ENCODE measurements around the gene PALLD. TPM values are rescaled to one million over a fixed set of nuclear protein-coding genes. Genes with fewer than 3 reads are reported as not detected.

Gene PALLD
- total and polyA plus RNA-seq, 2 experiments from 2014 or later: 17.9 to 30.5 TPM

DNA sequence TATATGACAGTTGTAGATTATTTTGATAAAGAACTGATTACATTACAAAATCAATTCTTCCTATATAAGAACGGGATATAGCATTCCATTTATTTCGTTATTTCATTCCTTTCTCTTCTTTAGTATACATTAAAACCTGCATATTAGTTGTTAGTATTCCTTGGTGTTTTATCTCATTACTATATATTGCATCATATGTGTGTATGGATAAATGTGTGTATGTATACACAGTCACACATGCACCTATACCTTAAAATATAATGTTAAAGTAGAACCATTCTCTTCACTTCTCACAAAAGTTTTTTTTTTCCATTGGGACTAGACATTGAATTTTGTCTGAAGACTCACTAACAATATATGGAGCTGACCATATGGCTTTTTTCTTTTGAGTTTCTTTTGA, 5.3 kb upstream of the PALLD start:
- 95 to 96% methylated on average over 2 of the region's 2 CpGs for WGBS, 2 experiments (ENCODE audit: low coverage in 1 of 2, low lambda C conversion rate in 2 of 2, missing lambda C conversion rate in 2 of 2)
- H3F3A ChIP-seq (ENCODE audit: insufficient read depth): peaks cover 20% of the 10 kb centered on the region
- no peaks in the 10 kb centered on the region for H4K20me1 ChIP-seq (ENCODE audit: insufficient read depth)
- no peaks in the 10 kb centered on the region for H3K9me3 ChIP-seq (ENCODE audit: low read depth)
- no peak for DNase-seq
- H3K4me1 ChIP-seq (ENCODE audit: insufficient read depth): peaks cover 17% of the 10 kb centered on the region
- no peaks in the 10 kb centered on the region for H3K9me2 ChIP-seq (ENCODE audit: insufficient read depth)
- H3K79me2 ChIP-seq (ENCODE audit: insufficient read depth): no peaks in the 10 kb centered on the region
- H3K27me3 ChIP-seq (replicated peaks; ENCODE audit: insufficient read depth): no peaks in the 10 kb centered on the region
- H3K4me2 ChIP-seq (ENCODE audit: unreplicated experiment): no peak overlapping the region
- no peaks in the 10 kb centered on the region for H3K36me3 ChIP-seq (ENCODE audit: low read depth)
- no peak overlapping the region for H3K27ac ChIP-seq
- H3K4me3 ChIP-seq: no peak overlapping the region
- in situ Hi-C loops (cut with MboI): no loop called here
- TF ChIP-seq EZH2 (IDR thresholded peaks at IDR 0.05; ENCODE audit: insufficient read depth, poor library complexity, severe bottlenecking) (no peak), EZH2phosphoT487 (IDR thresholded peaks at IDR 0.05; ENCODE audit: insufficient read depth, low read depth) (no peak)
- H3K9ac ChIP-seq: no peak overlapping the region
- no peak overlapping the region for H2AFZ ChIP-seq

DNA sequence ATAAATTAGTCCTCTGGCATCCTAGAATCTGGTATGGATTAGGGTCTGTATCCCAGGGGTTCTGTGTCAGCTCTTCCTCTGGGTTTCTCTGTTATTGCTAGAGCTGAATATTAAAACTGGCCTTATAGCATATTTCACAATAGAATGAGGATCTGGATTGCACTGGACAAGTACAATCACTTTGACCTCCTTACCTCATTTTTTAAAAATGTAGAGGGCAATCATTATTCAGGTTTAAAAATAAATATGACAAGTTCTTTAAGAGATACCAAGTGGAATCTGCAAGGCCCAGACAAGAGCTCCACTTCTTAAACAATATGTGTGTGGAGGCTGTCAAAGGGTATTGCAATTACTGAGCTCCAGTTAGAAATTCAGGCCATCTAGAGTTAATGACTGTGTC, 1.4 kb downstream of the PALLD start:
- no peaks in the 10 kb centered on the region for H3K36me3 ChIP-seq (ENCODE audit: low read depth)
- H3F3A ChIP-seq (ENCODE audit: insufficient read depth): no peaks in the 10 kb centered on the region; the same call in 1 of the 2 replicates
- H3K9me3 ChIP-seq (ENCODE audit: low read depth): no peaks in the 10 kb centered on the region
- no peak overlapping the region for H3K9ac ChIP-seq
- peaks cover 7% of the 10 kb centered on the region for H3K4me1 ChIP-seq (ENCODE audit: insufficient read depth)
- in situ Hi-C loops (cut with MboI): no loop called here
- H3K9me2 ChIP-seq (ENCODE audit: insufficient read depth): no peaks in the 10 kb centered on the region
- no peak overlapping the region for H3K4me2 ChIP-seq (ENCODE audit: unreplicated experiment)
- H2AFZ ChIP-seq: peak overlapping the region; percentile 35; the same call in 1 of the 2 replicates
- TF ChIP-seq EZH2phosphoT487 (IDR thresholded peaks at IDR 0.05; ENCODE audit: insufficient read depth, low read depth) (no peak), EZH2 (IDR thresholded peaks at IDR 0.05; ENCODE audit: insufficient read depth, poor library complexity, severe bottlenecking) (no peak)
- DNase-seq: no peak
- no peak overlapping the region for H3K27ac ChIP-seq
- no peak overlapping the region for H3K4me3 ChIP-seq
- no peaks in the 10 kb centered on the region for H3K27me3 ChIP-seq (replicated peaks; ENCODE audit: insufficient read depth)
- H3K79me2 ChIP-seq (ENCODE audit: insufficient read depth): no peaks in the 10 kb centered on the region
- no peaks in the 10 kb centered on the region for H4K20me1 ChIP-seq (ENCODE audit: insufficient read depth)

DNA sequence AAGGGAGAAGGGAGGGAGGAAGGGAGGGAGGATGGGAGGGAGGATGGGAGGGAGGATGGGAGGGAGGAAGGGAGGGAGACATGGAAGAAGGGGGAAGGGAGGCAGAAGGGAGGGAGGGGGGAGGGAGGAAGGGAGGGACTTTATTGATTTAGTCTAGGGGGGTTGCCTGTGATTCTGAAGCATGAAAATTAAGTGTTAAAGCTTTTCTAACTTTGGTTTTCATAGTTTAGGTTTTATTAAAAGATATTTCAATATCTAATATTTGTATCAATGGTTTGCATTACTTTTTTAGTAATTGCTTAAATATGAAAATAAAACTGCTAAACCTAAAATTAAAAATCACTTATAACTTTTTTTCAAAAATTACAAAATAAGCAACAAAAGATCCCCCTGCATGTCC, 2.4 kb downstream of the PALLD start:
- Histone ChIP-seq H3K9me3 (ENCODE audit: low read depth) (no peaks in the 10 kb centered on the region), H2AFZ (no peak overlapping the region), H3K27me3 (replicated peaks; ENCODE audit: insufficient read depth) (no peaks in the 10 kb centered on the region), H4K20me1 (ENCODE audit: insufficient read depth) (no peaks in the 10 kb centered on the region), H3K4me1 (ENCODE audit: insufficient read depth) (peaks cover 7% of the 10 kb centered on the region), H3K27ac (no peak overlapping the region), H3K4me2 (ENCODE audit: unreplicated experiment) (no peak overlapping the region), H3K9ac (no peak overlapping the region), H3K9me2 (ENCODE audit: insufficient read depth) (no peaks in the 10 kb centered on the region), H3K4me3 (no peak overlapping the region), H3K36me3 (ENCODE audit: low read depth) (no peaks in the 10 kb centered on the region), H3F3A (ENCODE audit: insufficient read depth) (no peaks in the 10 kb centered on the region; the same call in 1 of the 2 replicates), H3K79me2 (ENCODE audit: insufficient read depth) (no peaks in the 10 kb centered on the region)
- TF ChIP-seq EZH2phosphoT487 (IDR thresholded peaks at IDR 0.05; ENCODE audit: insufficient read depth, low read depth) (no peak), EZH2 (IDR thresholded peaks at IDR 0.05; ENCODE audit: insufficient read depth, poor library complexity, severe bottlenecking) (no peak)
- in situ Hi-C loops (cut with MboI): no loop called here
- no peak for DNase-seq

DNA sequence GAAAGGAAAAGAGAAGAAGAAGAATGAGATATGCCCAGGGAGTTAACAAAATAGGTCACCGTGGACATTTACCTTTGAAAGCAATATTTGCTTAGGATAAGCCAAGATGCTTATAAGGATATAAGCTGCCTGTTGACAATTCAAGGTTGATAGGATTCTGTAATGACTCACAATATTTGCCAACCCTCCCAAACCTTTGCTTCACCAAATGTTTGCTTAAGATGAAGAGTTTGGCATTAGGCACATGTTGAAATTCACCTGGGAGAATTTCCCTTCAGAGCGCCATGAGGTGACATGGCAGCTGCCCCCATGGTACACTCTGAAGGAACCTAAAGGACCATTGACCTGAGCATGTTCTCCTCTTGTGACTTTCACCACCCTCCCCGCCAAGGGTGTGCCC, 4.6 kb downstream of the PALLD start:
- in situ Hi-C loops (cut with MboI): loop anchor here (25.0 kb wide), 1 partner anchor 314 kb away; no protein-coding TSS in a partner anchor
- Histone ChIP-seq H3K36me3 (ENCODE audit: low read depth) (no peaks in the 10 kb centered on the region), H3K4me3 (no peak overlapping the region), H3K9me3 (ENCODE audit: low read depth) (no peaks in the 10 kb centered on the region), H3F3A (ENCODE audit: insufficient read depth) (no peaks in the 10 kb centered on the region; the same call in 1 of the 2 replicates), H4K20me1 (ENCODE audit: insufficient read depth) (no peaks in the 10 kb centered on the region), H3K4me1 (ENCODE audit: insufficient read depth) (peaks cover 7% of the 10 kb centered on the region), H3K4me2 (ENCODE audit: unreplicated experiment) (no peak overlapping the region), H3K9me2 (ENCODE audit: insufficient read depth) (no peaks in the 10 kb centered on the region), H3K9ac (no peak overlapping the region), H3K27ac (no peak overlapping the region), H3K27me3 (replicated peaks; ENCODE audit: insufficient read depth) (no peaks in the 10 kb centered on the region), H3K79me2 (ENCODE audit: insufficient read depth) (no peaks in the 10 kb centered on the region), H2AFZ (no peak overlapping the region)
- 81 to 82% methylated on average over 3 of the region's 3 CpGs for WGBS, 2 experiments (ENCODE audit: low coverage in 1 of 2, low lambda C conversion rate in 2 of 2, missing lambda C conversion rate in 2 of 2)
- no peak for TF ChIP-seq EZH2 (IDR thresholded peaks at IDR 0.05; ENCODE audit: insufficient read depth, poor library complexity, severe bottlenecking)
- TF ChIP-seq EZH2phosphoT487 (IDR thresholded peaks at IDR 0.05; ENCODE audit: insufficient read depth, low read depth): no peak
- DNase-seq: no peak

DNA sequence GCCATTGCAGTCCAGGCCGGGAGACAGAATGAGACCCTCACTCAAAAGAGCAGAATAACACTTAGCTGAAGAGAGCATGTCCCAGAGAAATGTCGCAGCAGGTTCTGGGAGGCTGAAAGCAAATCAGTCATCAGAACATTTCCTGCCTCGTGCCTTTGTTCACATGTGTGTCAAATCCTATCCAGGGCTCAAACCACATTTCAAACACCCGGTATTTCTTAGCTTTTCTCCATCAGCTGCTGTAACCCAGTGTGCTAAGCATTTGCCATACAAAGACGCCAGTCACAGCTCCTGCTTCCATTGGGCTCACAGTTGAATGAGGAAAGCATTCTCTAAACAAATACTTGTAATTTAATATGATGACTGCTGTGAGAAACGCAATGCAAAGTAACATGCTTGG, 6.0 kb downstream of the PALLD start:
- H4K20me1 ChIP-seq (ENCODE audit: insufficient read depth): no peaks in the 10 kb centered on the region
- 60 to 65% methylated on average over 6 of the region's 6 CpGs for WGBS, 2 experiments (ENCODE audit: low coverage in 1 of 2, low lambda C conversion rate in 2 of 2, missing lambda C conversion rate in 2 of 2)
- no peaks in the 10 kb centered on the region; the same call in 1 of the 2 replicates for H3F3A ChIP-seq (ENCODE audit: insufficient read depth)
- no peaks in the 10 kb centered on the region for H3K9me3 ChIP-seq (ENCODE audit: low read depth)
- H3K9me2 ChIP-seq (ENCODE audit: insufficient read depth): no peaks in the 10 kb centered on the region
- H3K4me1 ChIP-seq (ENCODE audit: insufficient read depth): peaks cover 7% of the 10 kb centered on the region
- no peaks in the 10 kb centered on the region for H3K36me3 ChIP-seq (ENCODE audit: low read depth)
- H3K4me3 ChIP-seq: no peak overlapping the region
- H3K27me3 ChIP-seq (replicated peaks; ENCODE audit: insufficient read depth): no peaks in the 10 kb centered on the region
- no peak for DNase-seq
- in situ Hi-C loops (cut with MboI): loop anchor here (25.0 kb wide), 1 partner anchor 316 kb away; no protein-coding TSS in a partner anchor
- H3K79me2 ChIP-seq (ENCODE audit: insufficient read depth): no peaks in the 10 kb centered on the region
- no peak overlapping the region for H2AFZ ChIP-seq
- no peak for TF ChIP-seq EZH2phosphoT487 (IDR thresholded peaks at IDR 0.05; ENCODE audit: insufficient read depth, low read depth)
- no peak for TF ChIP-seq EZH2 (IDR thresholded peaks at IDR 0.05; ENCODE audit: insufficient read depth, poor library complexity, severe bottlenecking)
- H3K27ac ChIP-seq: no peak overlapping the region
- H3K4me2 ChIP-seq (ENCODE audit: unreplicated experiment): no peak overlapping the region
- H3K9ac ChIP-seq: no peak overlapping the region

Data from GM23248 (cell line).